GM19328 (cell line): ENCODE results near the gene CIITA.
A peak's percentile ranks its signal among the peaks of the same experiment; 100 is the strongest.
"Not testable (repeated sequence)": the region's sequence is repeated elsewhere in the genome, so short reads cannot be mapped to it uniquely, and the experiment has no call there.

ENCODE experiments used
- ATAC-seq: cut with Tn5 transposase; IDR thresholded peaks from one replicate; pipeline ENCODE4 v1.9.1; 2021; ENCODE audit warnings: mild to moderate bottlenecking, moderate library complexity; ENCODE audit not compliant: unreplicated experiment

Gene CIITA, protein sequence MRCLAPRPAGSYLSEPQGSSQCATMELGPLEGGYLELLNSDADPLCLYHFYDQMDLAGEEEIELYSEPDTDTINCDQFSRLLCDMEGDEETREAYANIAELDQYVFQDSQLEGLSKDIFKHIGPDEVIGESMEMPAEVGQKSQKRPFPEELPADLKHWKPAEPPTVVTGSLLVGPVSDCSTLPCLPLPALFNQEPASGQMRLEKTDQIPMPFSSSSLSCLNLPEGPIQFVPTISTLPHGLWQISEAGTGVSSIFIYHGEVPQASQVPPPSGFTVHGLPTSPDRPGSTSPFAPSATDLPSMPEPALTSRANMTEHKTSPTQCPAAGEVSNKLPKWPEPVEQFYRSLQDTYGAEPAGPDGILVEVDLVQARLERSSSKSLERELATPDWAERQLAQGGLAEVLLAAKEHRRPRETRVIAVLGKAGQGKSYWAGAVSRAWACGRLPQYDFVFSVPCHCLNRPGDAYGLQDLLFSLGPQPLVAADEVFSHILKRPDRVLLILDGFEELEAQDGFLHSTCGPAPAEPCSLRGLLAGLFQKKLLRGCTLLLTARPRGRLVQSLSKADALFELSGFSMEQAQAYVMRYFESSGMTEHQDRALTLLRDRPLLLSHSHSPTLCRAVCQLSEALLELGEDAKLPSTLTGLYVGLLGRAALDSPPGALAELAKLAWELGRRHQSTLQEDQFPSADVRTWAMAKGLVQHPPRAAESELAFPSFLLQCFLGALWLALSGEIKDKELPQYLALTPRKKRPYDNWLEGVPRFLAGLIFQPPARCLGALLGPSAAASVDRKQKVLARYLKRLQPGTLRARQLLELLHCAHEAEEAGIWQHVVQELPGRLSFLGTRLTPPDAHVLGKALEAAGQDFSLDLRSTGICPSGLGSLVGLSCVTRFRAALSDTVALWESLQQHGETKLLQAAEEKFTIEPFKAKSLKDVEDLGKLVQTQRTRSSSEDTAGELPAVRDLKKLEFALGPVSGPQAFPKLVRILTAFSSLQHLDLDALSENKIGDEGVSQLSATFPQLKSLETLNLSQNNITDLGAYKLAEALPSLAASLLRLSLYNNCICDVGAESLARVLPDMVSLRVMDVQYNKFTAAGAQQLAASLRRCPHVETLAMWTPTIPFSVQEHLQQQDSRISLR

DNA sequence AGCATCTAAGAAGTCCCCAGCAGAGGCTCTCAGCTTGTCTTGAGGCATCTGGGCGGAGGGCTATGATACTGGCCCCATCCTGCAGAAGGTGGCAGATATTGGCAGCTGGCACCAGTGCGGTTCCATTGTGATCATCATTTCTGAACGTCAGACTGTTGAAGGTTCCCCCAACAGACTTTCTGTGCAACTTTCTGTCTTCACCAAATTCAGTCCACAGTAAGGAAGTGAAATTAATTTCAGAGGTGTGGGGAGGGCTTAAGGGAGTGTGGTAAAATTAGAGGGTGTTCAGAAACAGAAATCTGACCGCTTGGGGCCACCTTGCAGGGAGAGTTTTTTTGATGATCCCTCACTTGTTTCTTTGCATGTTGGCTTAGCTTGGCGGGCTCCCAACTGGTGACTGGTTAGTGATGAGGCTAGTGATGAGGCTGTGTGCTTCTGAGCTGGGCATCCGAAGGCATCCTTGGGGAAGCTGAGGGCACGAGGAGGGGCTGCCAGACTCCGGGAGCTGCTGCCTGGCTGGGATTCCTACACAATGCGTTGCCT lies at the start of gene CIITA:
CIITA (plus strand) TSS at position 404 of the 543 bp plus-strand sequence; CDS start at position 533, 129 bp downstream.
- peak; percentile 61 for ATAC-seq

DNA sequence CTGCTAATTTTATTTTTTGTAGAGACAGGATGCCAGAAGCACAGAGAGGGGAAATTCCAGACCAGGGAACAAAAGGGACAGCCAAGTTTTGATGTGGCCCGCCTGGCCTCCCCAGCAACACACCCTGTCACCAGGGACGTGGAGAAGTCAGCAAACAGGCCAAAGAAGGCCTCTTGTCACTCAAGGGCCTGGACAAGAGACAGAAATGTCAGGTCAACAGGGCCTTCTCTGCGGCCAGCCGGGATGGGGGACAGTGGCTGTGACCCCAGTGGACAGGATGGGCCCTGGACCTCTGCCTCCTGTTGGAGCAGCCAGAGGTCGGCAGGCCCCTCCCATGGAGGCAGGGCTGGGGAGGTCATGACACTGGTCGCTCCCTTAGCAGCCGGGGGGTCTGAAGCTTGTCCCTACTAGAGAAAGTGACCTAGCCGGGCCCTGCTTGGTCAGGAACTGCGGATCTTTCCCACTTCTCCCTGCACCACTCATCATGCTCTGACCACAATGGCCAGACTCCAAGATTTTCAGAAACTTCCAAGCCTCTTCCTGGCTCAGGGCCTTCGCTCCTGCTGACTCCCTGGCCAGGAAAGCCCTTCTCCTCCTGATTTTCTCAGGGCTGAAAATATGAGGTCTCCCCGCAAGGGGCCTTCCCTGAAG lies 49.2 kb upstream of the CIITA start:
- ATAC-seq = no peak

GRCh38 chr16:10828851-10829366 lies 48.1 kb upstream of the CIITA start:
- no peak for ATAC-seq

GRCh38 chr16:10829390-10830098 lies 47.5 kb upstream of the CIITA start:
- ATAC-seq = not testable (repeated sequence)

- ATAC-seq = not testable (repeated sequence)
These were observed 46.8 kb upstream of the CIITA start for GRCh38 chr16:10830240-10830639.

DNA sequence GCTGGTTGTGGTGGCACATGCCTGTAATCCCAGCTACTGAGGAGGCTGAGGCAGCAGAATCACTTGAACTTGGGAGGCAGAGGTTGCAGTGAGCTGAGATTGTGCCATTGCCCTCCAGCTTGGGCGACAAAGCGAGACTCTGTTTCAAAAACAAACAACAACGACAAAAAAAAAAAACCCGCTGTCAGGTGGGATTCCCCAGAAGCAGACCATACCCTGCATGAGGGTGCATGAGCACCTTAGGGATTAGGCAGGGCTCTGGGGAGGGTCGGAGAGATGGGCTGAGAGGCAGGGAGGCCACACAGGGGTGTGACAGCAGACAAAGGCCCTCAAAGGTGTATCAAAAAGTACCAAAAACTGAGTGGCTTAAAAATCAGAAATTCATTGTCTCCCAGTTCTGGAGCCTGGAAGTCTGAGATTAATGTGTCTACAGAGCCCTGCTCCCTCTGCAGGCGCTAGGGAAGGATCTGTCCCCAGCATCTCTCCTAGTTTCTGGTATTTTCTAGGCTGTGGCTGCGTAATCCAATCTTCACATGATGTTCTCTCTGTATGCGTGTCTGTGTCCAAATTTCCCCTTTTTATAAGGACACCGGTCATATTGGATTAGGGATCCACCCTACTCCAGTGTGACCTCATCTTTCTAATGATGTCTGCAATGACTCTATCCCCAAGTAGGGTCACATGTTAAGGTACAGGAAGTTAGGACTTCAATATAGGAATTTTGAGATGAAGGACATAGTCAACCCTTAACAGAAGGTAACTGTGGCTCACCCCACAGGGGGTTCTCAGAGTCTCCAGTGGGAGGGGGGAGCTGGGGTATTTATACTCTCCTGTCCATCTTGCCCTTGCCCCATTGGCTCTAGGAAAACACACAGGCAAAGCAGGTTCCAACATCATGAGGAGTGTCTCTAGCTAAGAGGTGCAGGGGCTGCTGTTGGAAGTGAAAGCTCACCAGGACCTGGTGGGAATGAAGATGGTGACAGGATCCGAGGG lies 44.8 kb upstream of the CIITA start:
- ATAC-seq = no peak

DNA sequence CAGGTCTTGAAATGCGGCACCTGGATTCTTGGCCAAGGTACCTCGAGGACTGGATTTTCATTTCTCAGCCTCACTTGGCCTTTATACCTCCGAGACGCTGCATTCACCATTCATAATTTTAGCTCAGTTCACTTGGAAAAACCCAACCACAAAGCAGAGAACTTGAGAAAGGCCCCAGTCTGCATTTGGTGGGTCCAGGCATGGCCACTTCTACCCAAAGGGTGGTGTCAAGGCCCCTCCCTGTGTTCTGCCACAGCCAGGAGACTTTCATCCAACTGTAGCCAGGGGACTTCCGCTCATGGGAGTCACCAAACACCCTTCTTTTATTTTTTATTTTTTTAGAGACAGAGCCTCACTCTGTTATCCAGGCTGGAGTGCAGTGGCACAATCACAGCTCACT lies 43.7 kb upstream of the CIITA start:
- ATAC-seq = no peak

DNA sequence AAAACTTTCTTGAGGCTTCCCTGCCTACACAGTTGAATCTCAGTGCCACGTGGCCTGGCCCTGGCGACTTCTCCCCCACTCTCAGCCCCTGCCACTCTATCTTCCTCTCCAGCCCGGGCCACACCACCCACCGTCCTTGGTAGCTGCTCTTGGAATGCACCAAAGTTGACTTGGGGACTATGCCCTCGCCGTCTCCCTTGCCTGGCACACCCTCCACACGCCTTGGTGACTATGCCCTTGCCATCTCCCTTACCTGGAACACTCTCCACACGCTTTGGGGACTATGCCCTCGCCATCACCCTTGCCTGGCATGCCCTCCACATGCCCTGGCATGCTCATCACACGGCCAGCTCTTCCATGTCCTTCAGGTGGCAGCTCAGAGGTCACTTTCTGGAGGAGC lies 42.9 kb upstream of the CIITA start:
- no peak for ATAC-seq

- ATAC-seq = no peak
These were observed 42.2 kb upstream of the CIITA start for GRCh38 chr16:10834766-10835165.

GRCh38 chr16:10835281-10835931 lies 41.6 kb upstream of the CIITA start:
- no peak for ATAC-seq

GRCh38 chr16:10836174-10836853 lies 40.7 kb upstream of the CIITA start:
- no peak for ATAC-seq

DNA sequence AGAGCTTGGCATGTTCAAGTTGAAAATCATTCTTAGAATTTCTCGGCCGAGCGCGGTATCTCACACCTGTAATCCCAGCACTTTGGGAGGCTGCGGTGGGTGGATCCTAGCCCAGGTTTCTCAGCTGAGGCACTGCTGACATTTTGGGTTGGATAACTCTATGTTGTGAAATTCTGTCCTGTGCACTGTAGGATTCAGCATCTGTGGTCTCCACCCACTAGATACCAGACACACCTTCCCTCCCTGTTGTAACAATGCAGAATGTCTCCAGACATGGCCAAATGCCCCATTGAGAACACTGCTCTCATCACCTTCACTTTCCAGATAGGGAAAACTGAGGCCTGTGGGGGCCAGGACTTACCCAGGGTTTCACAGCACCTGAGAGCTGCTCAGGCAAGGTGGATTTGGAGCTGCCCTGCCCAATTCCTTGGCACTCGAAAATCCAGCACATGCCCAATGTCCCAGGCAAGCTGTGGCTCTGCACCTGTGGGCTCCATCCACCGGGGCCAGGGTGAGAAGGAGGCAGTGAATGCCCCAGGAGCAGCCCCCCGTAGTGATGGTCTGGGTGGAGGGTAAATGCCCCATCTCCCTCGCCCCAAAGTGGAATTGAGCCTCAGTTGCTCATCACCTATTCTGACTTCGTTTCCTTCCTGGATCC lies 38.3 kb upstream of the CIITA start:
- ATAC-seq = no peak

GRCh38 chr16:10839279-10839666 lies 37.7 kb upstream of the CIITA start:
- ATAC-seq = no peak

DNA sequence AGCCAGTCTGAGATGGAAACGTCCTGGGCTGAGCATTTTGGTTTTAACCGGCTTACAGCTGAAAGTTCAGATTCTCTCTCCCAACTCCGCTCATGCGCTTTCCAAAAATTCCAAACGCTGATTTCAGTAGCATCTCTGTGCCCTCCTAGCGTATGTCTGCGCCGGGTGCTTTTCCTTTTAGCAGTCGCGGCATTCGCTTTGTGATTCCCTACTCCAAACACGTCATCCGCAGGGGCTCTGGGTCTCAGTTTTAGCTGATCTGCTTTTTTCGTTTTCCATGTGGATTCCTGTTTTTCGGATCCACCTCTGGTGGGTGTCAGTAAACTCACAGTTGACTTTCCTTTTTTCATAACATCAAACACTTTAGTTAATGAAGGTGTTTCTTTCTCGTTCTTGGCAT lies 36.3 kb upstream of the CIITA start:
- ATAC-seq = no peak

- no peak for ATAC-seq
These were observed 30.6 kb upstream of the CIITA start for GRCh38 chr16:10846213-10846998.

DNA sequence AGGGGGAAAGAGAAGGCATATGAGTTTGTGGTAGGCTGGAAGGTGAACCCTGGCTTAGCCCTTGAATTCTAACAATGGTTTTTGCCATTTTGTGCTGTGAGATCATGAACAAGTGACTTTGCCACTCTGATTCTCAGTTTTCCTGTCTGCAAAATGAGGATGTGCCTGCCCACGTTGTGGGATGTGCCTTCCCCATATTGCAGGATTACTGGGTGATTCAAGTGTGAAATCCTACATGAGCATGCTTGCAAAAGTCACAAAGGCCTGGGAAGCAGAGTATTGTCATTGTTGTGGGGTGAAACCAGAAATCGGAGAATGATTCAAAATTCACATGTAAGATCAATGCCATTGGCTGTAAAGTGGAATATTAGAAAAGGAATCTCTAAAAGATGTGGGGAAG lies 29.8 kb upstream of the CIITA start:
- ATAC-seq = no peak
